Thoracic aorta (tissue), 2 donors: Measurements from ENCODE around the gene TMEM107. TPM values are rescaled to one million over a fixed set of nuclear protein-coding genes. Genes with fewer than 3 reads are reported as not detected.
"Not testable (repeated sequence)": the region's sequence is repeated elsewhere in the genome, so short reads cannot be mapped to it uniquely, and the experiment has no call there.

Experiments used
- ATAC-seq: fragments of 150-250 bp; one replicate; pipeline ENCODE4 v1.8.0; 2017; ENCODE audit warnings: low read depth; ENCODE audit not compliant: insufficient number of reproducible peaks, low FRiP score
- DNase-seq: peaks from one replicate; pipeline ENCODE4 v3.0.0-alpha.2; 2020; ENCODE audit warnings: low spot score
- H3K27ac ChIP-seq, 2 donors: fragments of 200-600 bp; sonication (generic); 1 replicate in 1 of 2; 2 replicates in 1 of 2; pipeline ENCODE4 v1.5.1; 2016; ENCODE audit warnings: mild to moderate bottlenecking in 2 of 2, moderate library complexity in 2 of 2
- H3K27me3 ChIP-seq: fragments of 200-600 bp; sonication (generic); replicated peaks from 2 replicates; pipeline ENCODE4 v1.6.0; 2016; ENCODE audit warnings: mild to moderate bottlenecking; ENCODE audit not compliant: insufficient read depth
- H3K36me3 ChIP-seq: fragments of 200-600 bp; sonication (generic); one replicate; pipeline ENCODE4 v1.5.1; 2016
- H3K4me1 ChIP-seq, 2 donors: fragments of 200-600 bp; sonication (generic); 1 replicate in 1 of 2; 2 replicates in 1 of 2; pipeline versions ENCODE4 v1.5.1 to v1.6.0; 2016; ENCODE audit warnings: low read depth in 2 of 2, mild to moderate bottlenecking in 1 of 2; ENCODE audit not compliant: control insufficient read depth in 1 of 2
- H3K4me3 ChIP-seq: fragments of 200-600 bp; sonication (generic); 2 replicates; pipeline ENCODE4 v1.5.1; 2016; ENCODE audit warnings: mild to moderate bottlenecking
- H3K9me3 ChIP-seq: fragments of 200-600 bp; sonication (generic); 2 replicates; pipeline ENCODE4 v1.5.1; 2016
- CTCF ChIP-seq: fragments of 200-600 bp; sonication (generic); IDR thresholded peaks from one replicate; pipeline ENCODE4 v1.5.1; 2019; ENCODE audit warnings: antibody characterized with exemption
- total RNA-seq, 2 donors: library from RNA; depleted of rRNA; stranded (reverse); fragments of >200 nt; gene quantifications; one replicate each; pipeline versions ENCODE4 v1.1.0 to v1.2.3, GENCODE V29; 2016

The TMEM107 gene
- total RNA-seq, 2 donors from 2014 or later, result 8.4 to 32.1 TPM

- Histone ChIP-seq H3K36me3 (no peaks in the 10 kb centered on the region), H3K4me1 (peaks cover 9 to 20% of the 10 kb centered on the region in 2 donors), H3K9me3 (no peaks in the 10 kb centered on the region), H3K27ac (peak overlapping the region; percentile 97 to 100), H3K4me3 (peak overlapping the region; percentile 94), H3K27me3 (no peaks in the 10 kb centered on the region)
- DNase-seq, result no peak
- no peak for ATAC-seq
- no peak for TF ChIP-seq CTCF
Observed at GRCh38 chr17:8222380-8222629, 46.1 kb upstream of the TMEM107 start.

- H3K4me1 ChIP-seq, result peaks cover 9 to 15% of the 10 kb centered on the region in 2 donors
Observed at GRCh38 chr17:8221663-8222379, 45.6 kb upstream of the TMEM107 start.

GRCh38 chr17:8220783-8221662 lies 44.8 kb upstream of the TMEM107 start:
- TF ChIP-seq CTCF, result no peak
- Histone ChIP-seq H3K36me3 (no peaks in the 10 kb centered on the region), H3K9me3 (no peaks in the 10 kb centered on the region), H3K4me1 (peaks cover 9 to 10% of the 10 kb centered on the region in 2 donors), H3K27ac (peak overlapping the region; percentile 97 to 100), H3K4me3 (peak overlapping the region; percentile 94), H3K27me3 (no peaks in the 10 kb centered on the region)
- ATAC-seq (peak; percentile 71), DNase-seq (peak; percentile 82)

More at GRCh38 chr17:8221663-8222379, 45.6 kb upstream of the TMEM107 start:
- no peaks in the 10 kb centered on the region for H3K9me3 ChIP-seq
- TF ChIP-seq CTCF, result no peak
- DNase-seq (peak; percentile 81), ATAC-seq (peak; percentile 68)
- H3K36me3 ChIP-seq, result no peaks in the 10 kb centered on the region
- H3K4me3 ChIP-seq, result peak overlapping the region; percentile 94
- H3K27ac ChIP-seq, result peak overlapping the region; percentile 97 to 100
- no peaks in the 10 kb centered on the region for H3K27me3 ChIP-seq

- H3K4me3 ChIP-seq, DNase-seq, ATAC-seq, H3K9me3 ChIP-seq, H3K4me1 ChIP-seq, H3K27me3 ChIP-seq, H3K36me3 ChIP-seq, H3K27ac ChIP-seq: not testable (repeated sequence)
Observed at GRCh38 chr17:8214000-8214399, 37.8 kb upstream of the TMEM107 start.

- DNase-seq (no peak), ATAC-seq (no peak)
- Histone ChIP-seq H3K27ac (no peak overlapping the region), H3K27me3 (no peaks in the 10 kb centered on the region), H3K36me3 (no peaks in the 10 kb centered on the region), H3K4me1 (peaks cover 4 to 6% of the 10 kb centered on the region in 2 donors), H3K9me3 (no peaks in the 10 kb centered on the region), H3K4me3 (no peak overlapping the region)
- no peak for TF ChIP-seq CTCF
Observed at GRCh38 chr17:8212312-8213180, 36.4 kb upstream of the TMEM107 start.
